Measurements from ENCODE around the gene IKZF1. TPM values are rescaled to one million over a fixed set of nuclear protein-coding genes. Genes with fewer than 3 reads are reported as not detected.

The IKZF1 gene
- total and polyA plus RNA-seq, 12 donors, result 0.98 to 31.5 (median 9.4) TPM

GRCh38 chr7:50275430-50275829 is 29.1 kb upstream of the IKZF1 start:
- H3K27ac ChIP-seq, result no peak overlapping the region
- H3K9me3 ChIP-seq (replicated peaks in 1 of 3), result no peaks in the 10 kb centered on the region
- H3K36me3 ChIP-seq (replicated peaks in 1 of 2), result no peaks in the 10 kb centered on the region
- H3K27me3 ChIP-seq, result no peaks in the 10 kb centered on the region
- H3K4me3 ChIP-seq, result no peak overlapping the region
- no peak for TF ChIP-seq POLR2A (IDR thresholded peaks at IDR 0.05)
- no peak for TF ChIP-seq CTCF (IDR thresholded peaks at IDR 0.05)
- intact Hi-C loops (cut with DNase I), result no loop called here
- no peaks in the 10 kb centered on the region for H3K4me1 ChIP-seq (replicated peaks in 1 of 2)
- 63 to 77% (median 74%) methylated on average over 4 of the region's 4 CpGs for WGBS, 4 donors
- no peak for DNase-seq

- H3K27me3 ChIP-seq, result no peaks in the 10 kb centered on the region
- TF ChIP-seq POLR2A (IDR thresholded peaks at IDR 0.05) (no peak), CTCF (IDR thresholded peaks at IDR 0.05) (no peak)
- H3K4me3 ChIP-seq, result no peak overlapping the region
- no peak for DNase-seq
- no peaks in the 10 kb centered on the region for H3K9me3 ChIP-seq (replicated peaks in 1 of 3)
- WGBS, 4 donors, result 8 to 33% (median 15%) methylated on average over 1 of the region's 1 CpG
- intact Hi-C loops (cut with DNase I), result no loop called here
- no peak overlapping the region for H3K27ac ChIP-seq
- H3K4me1 ChIP-seq (replicated peaks in 1 of 2), result no peaks in the 10 kb centered on the region
- no peaks in the 10 kb centered on the region for H3K36me3 ChIP-seq (replicated peaks in 1 of 2)
Measured at GRCh38 chr7:50276483-50276882, 28.0 kb upstream of the IKZF1 start.

GRCh38 chr7:50278120-50278519 is 26.4 kb upstream of the IKZF1 start:
- no peaks in the 10 kb centered on the region for H3K4me1 ChIP-seq (replicated peaks in 1 of 2)
- TF ChIP-seq POLR2A (IDR thresholded peaks at IDR 0.05), result no peak
- no peak for TF ChIP-seq CTCF (IDR thresholded peaks at IDR 0.05)
- no peak overlapping the region for H3K4me3 ChIP-seq
- no peaks in the 10 kb centered on the region for H3K9me3 ChIP-seq (replicated peaks in 1 of 3)
- DNase-seq, result no peak
- no peaks in the 10 kb centered on the region for H3K36me3 ChIP-seq (replicated peaks in 1 of 2)
- no peak overlapping the region for H3K27ac ChIP-seq
- intact Hi-C loops (cut with DNase I), result no loop called here
- no peaks in the 10 kb centered on the region for H3K27me3 ChIP-seq

GRCh38 chr7:50281680-50282445 is 22.7 kb upstream of the IKZF1 start:
- Histone ChIP-seq H3K27ac (peak overlapping the region in 1 of 5 donors; percentile 34), H3K4me3 (no peak overlapping the region), H3K27me3 (no peaks in the 10 kb centered on the region), H3K9me3 (replicated peaks in 1 of 3) (no peaks in the 10 kb centered on the region), H3K36me3 (replicated peaks in 1 of 2) (no peaks in the 10 kb centered on the region), H3K4me1 (replicated peaks in 1 of 2) (no peaks in the 10 kb centered on the region)
- WGBS, 4 donors, result 61 to 64% (median 62%) methylated on average over 12 of the region's 12 CpGs
- TF ChIP-seq CTCF (IDR thresholded peaks at IDR 0.05) (no peak), POLR2A (IDR thresholded peaks at IDR 0.05) (no peak)
- intact Hi-C loops (cut with DNase I), result no loop called here
- peak in 3 of 7 donors; percentile 26 to 46 (median 28) for DNase-seq

Measured in adrenal gland (tissue), 12 donors.